Germinal center (tissue), 1 donor: Measurements from ENCODE around the gene CSRP2.

Experiments used
- DNase-seq: peaks from one replicate; pipeline ENCODE4 v3.0.0; 2012; ENCODE audit warnings: mixed read lengths, low spot score

The CSRP2 gene

GRCh38 chr12:76878899-76879709, at the start of gene CSRP2:
Gene CSRP2, minus strand, starts transcription at chr12:76879019. Its CDS starts 12,759 bp downstream, at chr12:76866260.
- DNase-seq: peak; percentile 81

- peak; percentile 13 for DNase-seq
These were observed 48.5 kb upstream of the CSRP2 start for GRCh38 chr12:76927170-76927784.

- DNase-seq: no peak
These were observed 46.3 kb upstream of the CSRP2 start for GRCh38 chr12:76925135-76925534.

- DNase-seq: no peak
These were observed 44.0 kb upstream of the CSRP2 start for GRCh38 chr12:76922866-76923265.

GRCh38 chr12:76921891-76922664, 43.3 kb upstream of the CSRP2 start:
- DNase-seq: no peak

GRCh38 chr12:76921100-76921471, 42.3 kb upstream of the CSRP2 start:
- no peak for DNase-seq

- no peak for DNase-seq
These were observed 41.6 kb upstream of the CSRP2 start for GRCh38 chr12:76920172-76921099.

- DNase-seq: no peak
These were observed 40.8 kb upstream of the CSRP2 start for GRCh38 chr12:76919383-76920171.

GRCh38 chr12:76916170-76916540, 37.3 kb upstream of the CSRP2 start:
- no peak for DNase-seq

- no peak for DNase-seq
These were observed 36.7 kb upstream of the CSRP2 start for GRCh38 chr12:76915361-76916169.

- no peak for DNase-seq
These were observed 35.5 kb upstream of the CSRP2 start for GRCh38 chr12:76914102-76914859.

GRCh38 chr12:76909290-76909689, 30.5 kb upstream of the CSRP2 start:
- DNase-seq: no peak

- no peak for DNase-seq
These were observed 29.6 kb upstream of the CSRP2 start for GRCh38 chr12:76908303-76909017.

GRCh38 chr12:76901628-76902380, 23.0 kb upstream of the CSRP2 start:
- no peak for DNase-seq

- no peak for DNase-seq
These were observed 20.7 kb upstream of the CSRP2 start for GRCh38 chr12:76899522-76899921.

- no peak for DNase-seq
These were observed 19.6 kb upstream of the CSRP2 start for GRCh38 chr12:76898442-76898841.

- DNase-seq: no peak
These were observed 17.5 kb upstream of the CSRP2 start for GRCh38 chr12:76896274-76896673.

- no peak for DNase-seq
These were observed 17.0 kb upstream of the CSRP2 start for GRCh38 chr12:76895796-76896195.
